ENCODE results near the gene CTSD. TPM values are rescaled to one million over a fixed set of nuclear protein-coding genes. Genes with fewer than 3 reads are reported as not detected.

CTSD gene
- total and polyA plus RNA-seq, 2 of the 4 experiments (the other 2 are of a cell fraction) = 39.8 to 166 TPM

DNA sequence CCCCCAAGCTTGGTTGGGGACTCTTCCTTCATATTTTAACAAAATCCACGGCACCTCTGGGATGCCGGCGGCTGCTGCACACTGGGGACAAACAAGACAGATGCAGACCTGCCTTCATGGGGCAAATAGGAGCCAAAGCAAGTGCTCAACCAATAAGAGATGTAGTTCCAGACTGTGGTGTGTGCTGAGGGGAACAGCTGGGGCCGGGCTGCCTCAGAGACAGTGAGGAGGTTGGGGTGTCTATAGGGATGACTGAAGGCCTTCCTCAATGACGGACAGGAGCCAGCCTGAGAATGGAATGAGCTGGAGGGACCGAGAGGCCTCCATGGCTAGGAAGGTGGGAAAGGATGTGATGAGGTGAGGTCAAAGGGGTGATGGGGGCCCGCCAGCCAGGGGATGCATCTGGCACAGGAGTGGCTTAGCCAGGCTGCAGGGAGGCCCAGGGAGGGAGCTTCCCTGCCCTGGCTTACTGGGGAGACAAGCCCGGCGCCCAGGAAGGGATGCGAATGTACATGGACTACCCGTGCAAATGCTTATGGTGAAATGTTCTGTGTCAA, 10.3 kb upstream of the CTSD start:
- H4K91ac ChIP-seq (ENCODE audit: insufficient read depth, low read depth, low read length) = no peak overlapping the region
- no peak overlapping the region for H3K14ac ChIP-seq (replicated peaks; ENCODE audit: low read depth, low read length)
- no peak overlapping the region for H3K27ac ChIP-seq (ENCODE audit: insufficient read depth, low read length)
- H2AFZ ChIP-seq (replicated peaks; ENCODE audit: low read length, poor library complexity) = no peak overlapping the region
- peaks cover 9% of the 10 kb centered on the region for H3K9me3 ChIP-seq (ENCODE audit: control insufficient read depth, insufficient read depth, low read length)
- BruUV-seq (replicated peaks) = no TSS peak
- no peak overlapping the region for H4K5ac ChIP-seq (ENCODE audit: low read depth, low read length)
- DNase-seq = no peak
- intact Hi-C loops (cut with micrococcal nuclease) (no loop called here), dilution Hi-C loops (cut with HindIII; ENCODE audit: low sequenced_read_pairs, unreplicated experiment) (no loop called here), in situ Hi-C loops (cut with MboI; ENCODE audit: low sequenced_read_pairs) (no loop called here)
- H3K4me3 ChIP-seq (ENCODE audit: insufficient read depth, low read depth, low read length) = no peak overlapping the region
- H2AK5ac ChIP-seq (ENCODE audit: low read depth, low read length) = no peak overlapping the region
- peaks cover 14% of the 10 kb centered on the region for H3K4me1 ChIP-seq (ENCODE audit: control insufficient read depth, insufficient read depth, low read length)
- no peak for ATAC-seq (ENCODE audit: low read depth)
- H3K4ac ChIP-seq (ENCODE audit: low read depth, low read length) = no peak overlapping the region
- no peak overlapping the region for H3K56ac ChIP-seq (ENCODE audit: extremely low read depth, insufficient read depth, low read length)
- H3K18ac ChIP-seq (ENCODE audit: low read depth, low read length) = no peak overlapping the region
- H3K9me1 ChIP-seq (ENCODE audit: insufficient read depth, low read length) = peaks cover 8% of the 10 kb centered on the region
- H2BK5ac ChIP-seq (ENCODE audit: low read depth, low read length, poor library complexity, severe bottlenecking) = no peak overlapping the region
- H4K8ac ChIP-seq (ENCODE audit: low read depth in 2 of 2, low read length in 2 of 2) = no peak overlapping the region
- no peaks in the 10 kb centered on the region for H3K79me1 ChIP-seq (ENCODE audit: low read depth in 1 of 2, low read length in 2 of 2)
- no peak overlapping the region for H3K23ac ChIP-seq (ENCODE audit: low read depth, low read length)
- peak overlapping the region; percentile 14; the same call in 1 of the 2 replicates for H2BK120ac ChIP-seq (ENCODE audit: low read depth, low read length)
- 85% methylated on average over 2 of the region's 11 CpGs; no CpG with 5 or more reads in 1 of the 2 experiments for WGBS, 2 experiments (ENCODE audit: extremely low coverage in 2 of 2, insufficient read length in 1 of 2)
- no peaks in the 10 kb centered on the region for H4K20me1 ChIP-seq (ENCODE audit: insufficient read depth, low read length)
- no peak overlapping the region for H2AK9ac ChIP-seq (replicated peaks; ENCODE audit: low read depth, low read length, poor library complexity)
- TF ChIP-seq BHLHE40 (IDR thresholded peaks at IDR 0.05; ENCODE audit: low read depth, low read length) (no peak), CHD1 (IDR thresholded peaks at IDR 0.05; ENCODE audit: low read depth, low read length) (no peak), FOS (IDR thresholded peaks at IDR 0.05; ENCODE audit: low read depth, low read length) (no peak), MAFK (IDR thresholded peaks at IDR 0.05; ENCODE audit: low read depth, low read length) (no peak), SMC3 (IDR thresholded peaks at IDR 0.05; ENCODE audit: low read depth, low read length) (no peak), RCOR1 (IDR thresholded peaks at IDR 0.05; ENCODE audit: insufficient replicate concordance, low read length) (no peak), POLR2A (IDR thresholded peaks at IDR 0.05; ENCODE audit: low read depth, low read length) (no peak), MXI1 (IDR thresholded peaks at IDR 0.05; ENCODE audit: borderline replicate concordance, low read depth, low read length) (no peak), RFX5 (IDR thresholded peaks at IDR 0.05; ENCODE audit: low read depth, low read length) (no peak), NFE2L2 (IDR thresholded peaks at IDR 0.05; ENCODE audit: low read depth, low read length) (no peak), RAD21 (IDR thresholded peaks at IDR 0.05; ENCODE audit: low read length) (no peak), CEBPB (IDR thresholded peaks at IDR 0.05; ENCODE audit: low read depth, low read length) (no peak), MAZ (IDR thresholded peaks at IDR 0.05; ENCODE audit: borderline replicate concordance, low read depth, low read length) (no peak)
- TF ChIP-seq, protein P1, sequence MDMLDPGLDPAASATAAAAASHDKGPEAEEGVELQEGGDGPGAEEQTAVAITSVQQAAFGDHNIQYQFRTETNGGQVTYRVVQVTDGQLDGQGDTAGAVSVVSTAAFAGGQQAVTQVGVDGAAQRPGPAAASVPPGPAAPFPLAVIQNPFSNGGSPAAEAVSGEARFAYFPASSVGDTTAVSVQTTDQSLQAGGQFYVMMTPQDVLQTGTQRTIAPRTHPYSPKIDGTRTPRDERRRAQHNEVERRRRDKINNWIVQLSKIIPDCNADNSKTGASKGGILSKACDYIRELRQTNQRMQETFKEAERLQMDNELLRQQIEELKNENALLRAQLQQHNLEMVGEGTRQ (IDR thresholded peaks at IDR 0.05; ENCODE audit: low read depth, low read length) = no peak
- TF ChIP-seq, protein P2, sequence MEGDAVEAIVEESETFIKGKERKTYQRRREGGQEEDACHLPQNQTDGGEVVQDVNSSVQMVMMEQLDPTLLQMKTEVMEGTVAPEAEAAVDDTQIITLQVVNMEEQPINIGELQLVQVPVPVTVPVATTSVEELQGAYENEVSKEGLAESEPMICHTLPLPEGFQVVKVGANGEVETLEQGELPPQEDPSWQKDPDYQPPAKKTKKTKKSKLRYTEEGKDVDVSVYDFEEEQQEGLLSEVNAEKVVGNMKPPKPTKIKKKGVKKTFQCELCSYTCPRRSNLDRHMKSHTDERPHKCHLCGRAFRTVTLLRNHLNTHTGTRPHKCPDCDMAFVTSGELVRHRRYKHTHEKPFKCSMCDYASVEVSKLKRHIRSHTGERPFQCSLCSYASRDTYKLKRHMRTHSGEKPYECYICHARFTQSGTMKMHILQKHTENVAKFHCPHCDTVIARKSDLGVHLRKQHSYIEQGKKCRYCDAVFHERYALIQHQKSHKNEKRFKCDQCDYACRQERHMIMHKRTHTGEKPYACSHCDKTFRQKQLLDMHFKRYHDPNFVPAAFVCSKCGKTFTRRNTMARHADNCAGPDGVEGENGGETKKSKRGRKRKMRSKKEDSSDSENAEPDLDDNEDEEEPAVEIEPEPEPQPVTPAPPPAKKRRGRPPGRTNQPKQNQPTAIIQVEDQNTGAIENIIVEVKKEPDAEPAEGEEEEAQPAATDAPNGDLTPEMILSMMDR (conservative IDR thresholded peaks at IDR 0.05; ENCODE audit: low read depth, low read length) = no peak
- TF ChIP-seq, protein P3, sequence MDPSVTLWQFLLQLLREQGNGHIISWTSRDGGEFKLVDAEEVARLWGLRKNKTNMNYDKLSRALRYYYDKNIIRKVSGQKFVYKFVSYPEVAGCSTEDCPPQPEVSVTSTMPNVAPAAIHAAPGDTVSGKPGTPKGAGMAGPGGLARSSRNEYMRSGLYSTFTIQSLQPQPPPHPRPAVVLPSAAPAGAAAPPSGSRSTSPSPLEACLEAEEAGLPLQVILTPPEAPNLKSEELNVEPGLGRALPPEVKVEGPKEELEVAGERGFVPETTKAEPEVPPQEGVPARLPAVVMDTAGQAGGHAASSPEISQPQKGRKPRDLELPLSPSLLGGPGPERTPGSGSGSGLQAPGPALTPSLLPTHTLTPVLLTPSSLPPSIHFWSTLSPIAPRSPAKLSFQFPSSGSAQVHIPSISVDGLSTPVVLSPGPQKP (IDR thresholded peaks at IDR 0.05; ENCODE audit: borderline replicate concordance, low read depth, low read length) = no peak
- H3K36me3 ChIP-seq (ENCODE audit: control insufficient read depth, insufficient read depth, low read length) = no peaks in the 10 kb centered on the region
- POLR2A ChIA-PET (ENCODE audit: unreplicated experiment) = no interaction called here
- no peak overlapping the region for H2BK15ac ChIP-seq (ENCODE audit: low read depth, low read length)
- 0 out of 2 replicates have a peak overlapping the region, but pooled peaks have one; percentile 29 for H2BK20ac ChIP-seq (ENCODE audit: low read depth, low read length)
- H3K4me2 ChIP-seq (ENCODE audit: low read depth, low read length) = no peak overlapping the region
- CTCF ChIA-PET = interaction anchor here (0.6 kb wide), 1 partner anchor 181 kb away, joined by 3 read pairs; no protein-coding TSS in a partner anchor
- H3K9ac ChIP-seq (ENCODE audit: low read depth, low read length) = no peak overlapping the region
- H3K27me3 ChIP-seq (ENCODE audit: control insufficient read depth, insufficient read depth, low read length) = peaks cover 15% of the 10 kb centered on the region

Measured in IMR-90 (cell line).